OCI-LY3 (cell line): Measurements from ENCODE around the gene FKBP2.

Source experiments
- EZH2phosphoT487 ChIP-seq: fragments of 200-600 bp; shearing (Covaris generic); IDR thresholded peaks from 2 replicates; pipeline ENCODE4 v1.6.1; 2018; ENCODE audit warnings: antibody characterized with exemption, mixed run types, low read depth
- TF ChIP-seq, protein P1 (sequence below): fragments of 200-600, 300-600 bp; sonication (generic); IDR thresholded peaks from 2 replicates; pipeline ENCODE4 v1.5.1; 2014; ENCODE audit warnings: antibody characterized with exemption, low read length, low read depth

DNA sequence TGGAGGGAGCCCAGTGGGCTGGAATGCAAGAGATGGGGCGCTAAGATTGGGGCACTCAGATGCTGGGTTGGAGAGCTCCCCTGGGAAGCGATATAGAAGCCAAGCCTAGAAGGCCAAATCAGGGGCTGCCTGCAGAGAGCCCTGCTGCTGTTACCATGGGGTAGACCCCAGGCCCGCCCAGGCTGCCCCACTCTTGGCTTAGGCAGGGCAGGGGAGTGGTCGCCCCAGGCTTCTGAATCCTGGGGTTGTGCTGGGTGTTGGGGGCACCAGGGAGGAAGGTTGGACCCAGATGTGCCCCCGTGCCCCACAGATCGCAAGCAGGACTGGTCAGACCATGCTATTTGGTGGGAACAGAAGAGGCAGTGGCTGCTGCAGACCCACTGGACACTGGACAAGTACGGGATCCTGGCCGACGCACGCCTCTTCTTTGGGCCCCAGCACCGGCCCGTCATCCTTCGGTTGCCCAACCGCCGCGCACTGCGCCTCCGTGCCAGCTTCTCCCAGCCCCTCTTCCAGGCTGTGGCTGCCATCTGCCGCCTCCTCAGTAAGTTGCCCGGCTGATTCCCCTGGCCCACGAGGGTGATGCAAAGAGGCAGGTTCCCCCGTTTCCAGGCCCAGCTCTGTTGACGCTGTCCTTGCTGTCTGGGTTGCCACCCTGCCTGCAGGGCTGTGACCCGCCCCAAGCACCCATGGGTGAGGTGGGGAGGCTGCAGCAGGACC lies 30.4 kb upstream of the FKBP2 start:
- TF ChIP-seq, protein P1, sequence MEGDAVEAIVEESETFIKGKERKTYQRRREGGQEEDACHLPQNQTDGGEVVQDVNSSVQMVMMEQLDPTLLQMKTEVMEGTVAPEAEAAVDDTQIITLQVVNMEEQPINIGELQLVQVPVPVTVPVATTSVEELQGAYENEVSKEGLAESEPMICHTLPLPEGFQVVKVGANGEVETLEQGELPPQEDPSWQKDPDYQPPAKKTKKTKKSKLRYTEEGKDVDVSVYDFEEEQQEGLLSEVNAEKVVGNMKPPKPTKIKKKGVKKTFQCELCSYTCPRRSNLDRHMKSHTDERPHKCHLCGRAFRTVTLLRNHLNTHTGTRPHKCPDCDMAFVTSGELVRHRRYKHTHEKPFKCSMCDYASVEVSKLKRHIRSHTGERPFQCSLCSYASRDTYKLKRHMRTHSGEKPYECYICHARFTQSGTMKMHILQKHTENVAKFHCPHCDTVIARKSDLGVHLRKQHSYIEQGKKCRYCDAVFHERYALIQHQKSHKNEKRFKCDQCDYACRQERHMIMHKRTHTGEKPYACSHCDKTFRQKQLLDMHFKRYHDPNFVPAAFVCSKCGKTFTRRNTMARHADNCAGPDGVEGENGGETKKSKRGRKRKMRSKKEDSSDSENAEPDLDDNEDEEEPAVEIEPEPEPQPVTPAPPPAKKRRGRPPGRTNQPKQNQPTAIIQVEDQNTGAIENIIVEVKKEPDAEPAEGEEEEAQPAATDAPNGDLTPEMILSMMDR = no peak
- TF ChIP-seq EZH2phosphoT487 = no peak
